Measurements from ENCODE around the gene ZNF226.

- no peak for TF ChIP-seq CTCF (IDR thresholded peaks at IDR 0.05)
- no peak for TF ChIP-seq POLR2A (IDR thresholded peaks at IDR 0.05)
Observed at GRCh38 chr19:44176590-44176989, 11.7 kb downstream of the ZNF226 start.

All from lower leg skin (tissue), 3 donors.